Pancreas (tissue), 10 donors: ENCODE results near the gene SLC27A4. TPM values are rescaled to one million over a fixed set of nuclear protein-coding genes. Genes with fewer than 3 reads are reported as not detected.

Experiments
- ATAC-seq, 4 donors: fragments of 200-7000 bp; cut with Tn5 transposase; one replicate each; pipeline versions ENCODE4 v1.8.0 to v1.9.1; 2020; ENCODE audit warnings: mild to moderate bottlenecking in 4 of 4, moderate library complexity in 4 of 4
- DNase-seq, 6 donors: peaks; one replicate each; pipeline ENCODE4 v3.0.0-alpha.2; 2020
- FAIRE-seq: peaks from 2 replicates; lab custom pipeline; 2012; peaks lifted over from hg19 to GRCh38; lab: Jason Lieb, UNC
- H3K27ac ChIP-seq, 4 donors: fragments of 200-600 bp; sonication (generic); 1 replicate in 3 of 4; 2 replicates in 1 of 4; pipeline versions ENCODE4 v1.5.0 to v1.8.0; 2020
- H3K27me3 ChIP-seq, 4 donors: fragments of 200-600 bp; one replicate each; pipeline ENCODE4 v1.8.0; 2021
- H3K36me3 ChIP-seq, 3 donors: fragments of 200-600 bp; sonication (generic) in 1 of 3; one replicate each; pipeline versions ENCODE4 v1.5.0 to v1.8.0; 2020 to 2021
- H3K4me1 ChIP-seq, 3 donors: fragments of 200-600 bp; one replicate each; pipeline ENCODE4 v1.8.0; 2021
- H3K4me3 ChIP-seq, 4 donors: fragments of 200-600 bp; sonication (generic) in 2 of 4; one replicate each; pipeline versions ENCODE4 v1.5.0 to v1.8.0; 2020 to 2021
- H3K9me3 ChIP-seq, 4 donors: fragments of 200-600 bp; one replicate each; pipeline ENCODE4 v1.8.0; 2021
- WGBS, 2 donors: extraction: QIAGEN DNeasy Blood & Tissue Kit; methylation state at CpG; one replicate each; pipeline ENCODE4 v1.1.7; 2013; 5-methylcytosine and 5-hydroxymethylcytosine counted together
- intact Hi-C, 3 donors: fragments of 100-400 bp; cut with DNase I; formaldehyde crosslinking; loops; one replicate each; pipeline versions ENCODE4 v1.11.1 to v1.14.2; 2022
- polyA plus RNA-seq, 2 donors: library from polyadenylated mRNA; stranded (reverse); fragments of 200-250 nt; gene quantifications; one replicate each; pipeline ENCODE4 v1.2.3, GENCODE V29; 2013
- total RNA-seq, 6 donors: library from RNA; stranded (reverse); fragmentation: NEBNext Ultra II Directional in 4 of 6; extraction: Animal tissue kit (Norgen Biotek cat#: 25700) in 4 of 6; gene quantifications; one replicate each; pipeline versions ENCODE4 v1.2.1 to v1.2.4, GENCODE V29; 2021 to 2023
- TF ChIP-seq, protein P1 (sequence below), 4 donors: fragments of 200-600 bp; sonication (generic) in 3 of 4; IDR thresholded peaks; one replicate each; pipeline versions ENCODE4 v1.5.0 to v1.8.0; 2021; ENCODE audit warnings: antibody characterized with exemption in 4 of 4
- donor health status: healthy with polysubstance abuse.
- donor health status: DM: no; HTN: no; CAD: no; lungs with moderate emphysema.
- donor health status: DM: no; HTN: no; CAD: no.
- donor health status: control.
- donor health status: control.
- donor health status: Bipolar disorder and iron deficiency.
- donor health status: DM: yes; HTN: yes; CAD: no.
- donor health status: DM: no; HTN: no; CAD: no.
- donor health status: DM: no; HTN: no; CAD: no.
- donor health status: DM: yes; HTN: yes; CAD: no.

Gene SLC27A4
- total and polyA plus RNA-seq, 8 donors: 9.6 to 32.9 (median 13.2) TPM

DNA sequence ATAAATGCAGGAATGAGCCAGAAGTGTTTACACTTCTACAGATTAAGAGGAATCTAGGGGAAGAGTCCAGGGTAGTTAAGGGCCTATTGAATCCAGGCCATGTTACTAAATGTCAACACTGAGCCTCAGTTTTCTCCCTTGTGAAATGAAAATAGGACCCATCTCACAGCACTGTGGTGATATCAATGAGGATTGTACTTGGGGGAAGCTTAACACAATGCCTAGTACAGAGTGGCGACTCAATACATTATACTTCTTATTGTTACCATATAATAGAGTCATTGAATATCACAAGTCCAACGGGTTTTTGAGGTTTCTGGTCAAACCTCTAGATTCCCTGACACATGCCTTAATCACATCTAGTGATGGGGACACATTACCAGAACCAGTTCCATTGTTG, 22.7 kb upstream of the SLC27A4 start:
- TF ChIP-seq, protein P1, sequence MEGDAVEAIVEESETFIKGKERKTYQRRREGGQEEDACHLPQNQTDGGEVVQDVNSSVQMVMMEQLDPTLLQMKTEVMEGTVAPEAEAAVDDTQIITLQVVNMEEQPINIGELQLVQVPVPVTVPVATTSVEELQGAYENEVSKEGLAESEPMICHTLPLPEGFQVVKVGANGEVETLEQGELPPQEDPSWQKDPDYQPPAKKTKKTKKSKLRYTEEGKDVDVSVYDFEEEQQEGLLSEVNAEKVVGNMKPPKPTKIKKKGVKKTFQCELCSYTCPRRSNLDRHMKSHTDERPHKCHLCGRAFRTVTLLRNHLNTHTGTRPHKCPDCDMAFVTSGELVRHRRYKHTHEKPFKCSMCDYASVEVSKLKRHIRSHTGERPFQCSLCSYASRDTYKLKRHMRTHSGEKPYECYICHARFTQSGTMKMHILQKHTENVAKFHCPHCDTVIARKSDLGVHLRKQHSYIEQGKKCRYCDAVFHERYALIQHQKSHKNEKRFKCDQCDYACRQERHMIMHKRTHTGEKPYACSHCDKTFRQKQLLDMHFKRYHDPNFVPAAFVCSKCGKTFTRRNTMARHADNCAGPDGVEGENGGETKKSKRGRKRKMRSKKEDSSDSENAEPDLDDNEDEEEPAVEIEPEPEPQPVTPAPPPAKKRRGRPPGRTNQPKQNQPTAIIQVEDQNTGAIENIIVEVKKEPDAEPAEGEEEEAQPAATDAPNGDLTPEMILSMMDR (IDR thresholded peaks at IDR 0.05): no peak
- no peaks in the 10 kb centered on the region for H3K27me3 ChIP-seq
- WGBS, 2 donors: 78 to 89% methylated on average over 2 of the region's 2 CpGs

DNA sequence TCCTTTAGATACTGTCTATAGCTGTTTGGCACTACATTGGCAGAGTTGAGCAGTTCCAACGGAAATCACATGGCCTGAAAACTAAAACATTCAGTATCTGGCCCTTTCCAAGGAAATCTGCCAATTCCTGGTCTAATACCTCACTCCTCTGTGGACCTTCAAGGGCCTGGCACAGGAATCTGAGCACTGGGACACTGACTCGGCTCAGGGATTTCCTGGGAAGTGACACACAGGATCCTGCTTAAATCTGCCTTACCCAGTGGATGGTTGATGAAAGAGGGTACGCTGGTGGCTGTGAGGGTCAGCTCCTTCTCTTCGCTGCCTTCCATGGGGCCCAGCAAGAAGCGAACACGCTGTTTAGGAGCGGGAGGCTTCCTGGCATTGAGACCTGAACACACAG, 19.0 kb upstream of the SLC27A4 start:
- TF ChIP-seq, protein P1 (IDR thresholded peaks at IDR 0.05): no peak
- ATAC-seq (no peak), FAIRE-seq (no peak), DNase-seq (no peak)
- 67 to 69% methylated on average over 7 of the region's 7 CpGs for WGBS, 2 donors
- Histone ChIP-seq H3K9me3 (no peaks in the 10 kb centered on the region), H3K4me1 (peaks cover 5 to 18% (median 8%) of the 10 kb centered on the region in 3 donors), H3K27me3 (no peaks in the 10 kb centered on the region), H3K4me3 (peak overlapping the region; percentile 52 to 98 (median 94)), H3K27ac (no peak overlapping the region), H3K36me3 (peaks cover 0 to 5% (median 0%) of the 10 kb centered on the region in 3 donors)
- intact Hi-C loops: no loop called here

More for the DNA sequence above, 22.7 kb upstream of the SLC27A4 start:
- H3K4me1 ChIP-seq: peaks cover 0 to 7% (median 5%) of the 10 kb centered on the region in 3 donors
- H3K4me3 ChIP-seq: no peak overlapping the region
- no peaks in the 10 kb centered on the region for H3K9me3 ChIP-seq
- no peak for DNase-seq
- H3K36me3 ChIP-seq: peaks cover 3 to 7% (median 6%) of the 10 kb centered on the region in 3 donors
- intact Hi-C loops: no loop called here
- no peak overlapping the region for H3K27ac ChIP-seq
- FAIRE-seq: no peak
- no peak for ATAC-seq

DNA sequence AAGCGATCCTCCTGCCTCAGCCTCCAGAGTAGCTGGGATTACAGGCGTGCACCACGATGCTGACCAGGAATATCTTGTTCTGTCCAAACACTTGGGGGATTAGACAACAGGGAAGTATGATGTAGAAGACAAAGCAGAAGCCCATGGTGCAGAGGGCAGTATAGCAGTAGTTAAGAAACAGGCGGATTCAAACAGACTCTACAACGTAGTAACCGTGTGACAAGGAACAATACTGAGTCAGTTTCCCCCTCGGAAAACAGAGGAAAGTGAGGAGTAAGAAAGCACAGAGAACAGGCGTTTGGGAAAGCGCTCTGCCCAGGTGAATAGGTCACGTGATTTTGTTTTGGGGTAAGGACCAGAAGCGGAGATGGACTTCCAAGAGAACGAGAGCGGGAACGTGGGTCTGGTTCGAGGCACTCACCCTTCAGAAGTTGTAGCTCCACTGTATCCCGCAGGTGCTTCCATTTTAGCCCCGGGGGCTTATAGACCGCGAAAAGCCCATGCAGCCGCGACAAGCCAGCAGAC, 18.4 kb upstream of the SLC27A4 start:
- ATAC-seq (peak; percentile 2 to 13 (median 4)), FAIRE-seq (no peak), DNase-seq (no peak)
- Histone ChIP-seq H3K36me3 (no peaks in the 10 kb centered on the region), H3K9me3 (no peaks in the 10 kb centered on the region), H3K27ac (peak overlapping the region in 2 of 4 donors; percentile 85 to 93), H3K27me3 (no peaks in the 10 kb centered on the region), H3K4me3 (peak overlapping the region; percentile 52 to 98 (median 94)), H3K4me1 (peaks cover 5 to 18% (median 8%) of the 10 kb centered on the region in 3 donors)
- TF ChIP-seq, protein P1 (IDR thresholded peaks at IDR 0.05): no peak
- intact Hi-C loops: no loop called here
- 1% methylated on average over 21 of the region's 21 CpGs for WGBS, 2 donors

DNA sequence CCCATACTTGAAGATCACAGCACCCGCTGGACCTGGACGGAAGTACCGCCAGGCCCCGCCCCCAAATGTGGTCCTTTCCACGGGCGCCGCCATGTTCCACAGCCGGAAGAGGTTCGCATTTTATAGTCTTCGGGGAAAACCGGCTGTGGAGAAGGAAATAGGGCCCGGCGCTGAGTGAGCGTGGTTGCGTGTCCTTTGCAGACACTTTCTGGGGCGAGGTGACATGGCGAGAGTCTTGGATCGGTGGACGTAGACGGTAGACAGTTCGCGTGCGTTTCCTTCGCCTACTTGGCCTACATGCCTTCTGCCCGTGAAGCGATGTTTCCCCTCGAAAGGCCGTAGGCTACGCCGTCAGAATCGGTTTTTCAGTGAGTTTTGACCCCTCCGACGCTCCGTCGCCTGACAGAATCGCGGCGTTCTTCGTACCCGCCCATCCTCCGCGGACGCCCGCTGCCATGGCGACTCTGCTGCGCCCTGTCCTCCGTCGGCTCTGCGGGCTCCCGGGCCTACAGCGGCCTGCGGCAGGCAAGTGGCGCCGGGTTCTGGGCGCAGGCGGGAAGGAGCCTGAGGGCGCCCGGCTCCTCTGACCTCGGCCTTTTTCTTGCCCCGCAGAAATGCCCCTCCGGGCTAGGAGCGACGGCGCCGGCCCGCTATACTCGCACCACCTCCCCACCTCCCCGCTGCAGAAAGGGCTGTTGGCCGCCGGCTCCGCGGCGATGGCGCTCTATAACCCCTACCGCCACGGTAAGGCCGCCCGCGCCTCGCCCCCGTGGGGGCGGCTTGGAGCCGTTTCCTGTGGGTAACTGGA, 17.7 kb upstream of the SLC27A4 start, which contains the start of the genes COQ4 and TRUB2:
Gene COQ4 (plus strand): TSS at position 436 of the 808 bp plus-strand sequence. CDS start 20 bp downstream, at position 456.
Gene TRUB2 (minus strand): TSS at position 44 of the 808 bp plus-strand sequence. CDS start 39 bp downstream, at position 5.
- Histone ChIP-seq H3K4me1 (peaks cover 5 to 18% (median 8%) of the 10 kb centered on the region in 3 donors), H3K27ac (peak within 1 kb of the TSS; percentile 59 to 93 (median 76)), H3K4me3 (peak within 1 kb of the TSS; percentile 52 to 98 (median 94)), H3K27me3 (no peaks in the 10 kb centered on the region), H3K9me3 (no peaks in the 10 kb centered on the region), H3K36me3 (peaks cover 0 to 5% (median 0%) of the 10 kb centered on the region in 3 donors)
- DNase-seq (peak; percentile 89 to 96 (median 92)), FAIRE-seq (no peak), ATAC-seq (peak; percentile 97 to 99 (median 98))
- 0% methylated on average over 80 to 83 of the region's 83 CpGs for WGBS, 2 donors
- TF ChIP-seq, protein P1 (IDR thresholded peaks at IDR 0.05): no peak
- intact Hi-C loops: no loop called here
